NCI-H82 treated with DMSO at 0.1 percent for 48 hours (cell line): ENCODE data around the gene FXYD7.
"Not testable (repeated sequence)": the region's sequence is repeated elsewhere in the genome, so short reads cannot be mapped to it uniquely, and the experiment has no call there.

ENCODE experiments used
- DNase-seq: peaks from one replicate; lab custom pipeline; 2025; ENCODE audit not compliant: unreplicated experiment; lab: John Stamatoyannopoulos, UW

FXYD7 gene

DNA sequence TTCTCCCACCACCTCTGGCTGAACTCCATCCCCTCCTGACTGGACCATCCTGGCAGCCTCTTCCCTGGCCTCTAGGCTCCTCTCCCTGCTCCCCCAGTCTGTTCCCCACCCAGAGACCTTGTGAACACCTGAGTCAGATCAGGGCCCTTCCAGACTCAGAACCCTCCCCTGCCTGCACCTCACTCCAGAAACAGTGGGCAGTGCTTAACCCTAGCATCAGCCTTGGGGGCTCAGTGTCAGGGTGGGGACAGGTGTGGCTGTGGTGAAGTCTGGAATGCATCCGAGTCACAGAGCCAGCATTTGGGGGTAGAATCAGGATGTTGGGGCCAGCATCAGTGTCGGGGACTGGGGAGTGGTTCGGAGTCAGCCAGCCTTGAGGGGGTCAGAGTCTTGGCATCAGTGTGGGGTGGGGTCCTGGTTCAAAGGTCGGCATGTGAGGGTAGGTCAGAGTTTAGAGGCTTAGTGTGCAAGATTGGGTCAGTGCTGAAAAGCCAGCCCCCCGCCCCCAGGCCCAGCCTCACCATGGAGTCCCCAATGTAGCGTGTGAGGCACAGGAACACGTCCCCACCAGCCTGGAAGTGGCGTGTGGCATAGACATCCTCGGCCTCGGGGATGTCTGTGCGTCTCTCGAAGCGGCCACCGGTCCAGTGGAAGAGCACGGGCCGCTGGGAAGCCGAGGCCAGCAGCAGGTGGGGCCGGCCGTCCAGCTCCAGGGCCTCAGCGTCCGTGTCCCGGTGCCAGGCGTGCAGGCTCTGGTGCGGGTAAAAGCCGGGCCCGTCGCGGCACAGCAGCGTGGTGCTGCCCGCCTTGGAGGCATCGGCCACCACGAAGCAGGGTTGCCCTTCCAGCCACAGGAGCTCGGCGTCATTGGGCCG, 17.1 kb upstream of the FXYD7 start:
- no peak for DNase-seq

DNA sequence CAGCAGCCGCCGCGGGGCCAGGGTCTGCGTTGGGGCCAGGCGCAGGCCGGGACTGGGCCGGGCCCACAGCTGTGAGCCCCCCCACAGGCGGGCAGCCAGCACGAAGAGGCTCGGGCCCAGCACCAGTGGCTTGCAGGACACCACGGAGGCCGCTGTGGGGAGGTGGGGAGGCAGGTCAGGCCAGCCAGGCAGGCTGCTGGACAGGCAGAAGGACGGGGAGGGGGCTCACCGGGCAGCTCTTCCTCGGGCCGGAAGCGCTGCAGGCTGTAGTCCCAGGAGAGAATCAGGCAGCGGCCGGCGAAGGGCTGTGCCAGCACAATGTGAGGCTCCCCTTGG, 16.5 kb upstream of the FXYD7 start:
- DNase-seq: no peak

DNA sequence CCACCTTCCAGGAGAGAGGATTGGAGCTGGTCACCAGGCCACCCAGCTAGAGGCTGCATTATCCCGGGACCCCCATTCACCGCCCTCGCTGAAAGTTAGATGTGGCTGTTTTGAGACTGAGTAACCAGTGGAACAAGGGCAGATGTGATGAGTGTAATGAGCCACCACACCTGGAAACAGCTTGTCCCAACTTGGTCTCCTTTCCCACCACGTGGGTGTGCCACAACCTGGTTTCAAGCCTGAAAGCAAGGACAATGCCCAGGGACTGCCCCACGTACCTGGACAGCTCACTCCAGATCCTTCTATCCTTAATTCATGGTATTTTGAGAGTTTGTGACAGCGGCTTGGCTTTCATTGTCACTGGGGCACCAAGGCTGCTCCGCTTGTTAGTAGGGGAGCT, 15.2 kb upstream of the FXYD7 start:
- no peak for DNase-seq

DNA sequence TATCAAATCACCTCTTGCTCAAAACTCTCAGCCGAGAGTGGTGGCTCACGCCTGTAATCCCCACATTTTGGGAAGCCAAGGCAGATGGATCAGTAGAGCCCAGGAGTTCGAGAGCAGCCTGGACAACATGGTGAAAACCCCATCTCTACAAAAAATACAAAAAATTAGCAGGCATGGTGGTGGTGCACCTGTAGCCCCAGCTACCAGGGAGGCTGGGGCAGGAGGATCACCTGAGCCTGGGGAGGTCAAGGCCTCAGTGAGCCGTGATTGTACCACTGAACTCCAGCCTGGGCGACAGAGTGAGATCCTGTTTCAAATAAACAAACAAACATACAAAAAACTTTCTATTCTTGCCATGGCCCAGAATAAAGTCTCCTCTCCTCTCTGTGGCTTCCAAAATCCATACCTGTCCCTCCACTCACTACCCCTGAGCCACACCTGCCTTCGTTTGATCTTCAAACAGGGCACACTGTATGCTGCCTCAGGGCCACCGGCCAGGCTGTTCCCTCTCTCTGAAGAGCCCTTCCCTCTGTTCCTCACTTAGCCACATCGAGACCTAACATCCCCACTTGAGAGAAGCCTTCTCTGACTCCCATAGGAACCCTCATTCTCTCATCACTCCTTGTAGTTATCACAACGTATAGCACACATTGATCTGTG, 14.5 kb upstream of the FXYD7 start:
- no peak for DNase-seq

DNA sequence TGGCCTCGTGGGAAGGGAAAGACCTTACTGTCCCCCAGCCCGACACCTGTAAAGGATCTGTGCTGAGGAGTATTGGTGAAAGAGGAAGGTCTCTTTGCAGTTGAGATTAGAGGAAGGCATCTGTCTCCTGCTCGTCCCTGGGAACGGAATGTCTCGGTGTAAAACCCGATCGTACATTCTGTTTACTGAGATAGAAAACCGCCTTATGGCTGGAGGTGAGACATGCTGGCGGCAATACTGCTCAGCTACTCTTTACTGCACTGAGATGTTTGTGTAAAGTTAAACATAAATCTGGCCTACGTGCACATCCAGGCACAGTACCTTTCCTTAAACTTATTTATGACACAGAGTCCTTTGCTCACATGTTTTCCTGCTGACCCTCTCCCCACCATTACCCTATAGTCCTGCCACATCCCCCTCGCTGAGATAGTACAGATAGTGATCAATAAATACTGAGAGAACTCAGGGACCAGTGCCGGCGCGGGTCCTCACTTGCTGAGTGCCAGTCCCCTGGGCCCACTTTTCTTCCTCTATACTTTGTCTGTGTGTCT, 13.3 kb upstream of the FXYD7 start:
- DNase-seq: not testable (repeated sequence)

DNA sequence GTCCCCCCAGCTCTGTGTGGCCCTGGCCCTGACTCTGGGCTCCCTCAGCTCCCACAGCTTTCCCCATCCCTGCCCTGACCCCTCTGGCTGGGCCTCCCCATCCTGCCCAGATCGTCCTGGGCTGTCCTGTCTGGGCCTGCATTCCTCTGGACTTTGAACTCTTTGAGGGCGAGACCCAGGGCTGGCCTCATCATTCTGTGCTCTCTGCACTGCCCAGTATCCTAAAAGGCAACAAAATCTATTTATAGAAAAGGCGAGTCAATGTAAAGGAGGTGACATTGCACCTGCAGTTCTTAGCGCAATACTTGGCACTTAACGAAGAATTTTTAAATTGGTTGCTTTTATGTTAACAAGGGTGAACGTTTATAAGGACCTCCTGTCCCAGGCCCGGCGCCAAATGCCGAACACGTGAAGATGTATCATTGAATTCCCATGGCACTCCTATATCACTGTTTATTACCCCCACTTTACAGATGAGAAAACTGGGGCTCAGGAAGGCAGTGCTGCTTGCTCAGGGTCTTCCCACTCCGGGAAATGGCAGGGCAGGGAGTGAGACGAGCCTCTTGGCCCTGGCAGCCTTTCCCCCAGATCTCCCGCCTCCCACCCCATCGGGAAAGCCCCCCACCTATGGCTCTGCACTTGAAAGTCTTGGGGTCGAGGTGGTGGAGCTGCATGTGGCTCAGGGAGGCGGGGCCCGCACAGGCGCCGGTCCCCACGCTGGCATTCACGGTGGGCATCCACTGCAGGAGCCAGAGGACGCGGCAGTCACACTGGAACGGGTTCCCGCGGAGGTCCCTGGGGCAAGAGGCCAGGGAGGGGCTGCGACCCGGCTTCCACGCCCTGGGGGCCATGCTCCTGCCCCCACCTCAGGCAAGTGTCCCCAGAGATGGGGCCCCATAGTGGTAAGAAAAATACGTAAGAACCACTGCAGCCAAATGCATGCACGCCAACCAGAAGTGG, 12.0 kb upstream of the FXYD7 start:
- no peak for DNase-seq

DNA sequence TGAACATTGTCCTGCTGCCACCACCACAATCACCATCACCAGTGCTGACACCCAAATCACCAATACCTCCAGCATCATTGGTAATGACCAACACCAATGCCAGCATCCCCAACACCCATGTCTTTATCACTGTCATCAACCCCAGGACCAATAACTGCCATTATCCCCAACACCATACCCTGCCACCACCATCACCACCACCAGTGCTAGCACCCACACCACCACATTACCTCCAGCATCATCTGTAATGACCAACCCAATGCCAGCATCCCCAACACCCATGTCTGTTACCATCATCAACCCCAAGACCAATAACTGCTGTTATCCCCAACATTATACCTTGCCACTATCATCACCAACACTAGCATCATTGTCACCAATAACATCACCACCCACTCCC, 10.8 kb upstream of the FXYD7 start:
- no peak for DNase-seq

DNA sequence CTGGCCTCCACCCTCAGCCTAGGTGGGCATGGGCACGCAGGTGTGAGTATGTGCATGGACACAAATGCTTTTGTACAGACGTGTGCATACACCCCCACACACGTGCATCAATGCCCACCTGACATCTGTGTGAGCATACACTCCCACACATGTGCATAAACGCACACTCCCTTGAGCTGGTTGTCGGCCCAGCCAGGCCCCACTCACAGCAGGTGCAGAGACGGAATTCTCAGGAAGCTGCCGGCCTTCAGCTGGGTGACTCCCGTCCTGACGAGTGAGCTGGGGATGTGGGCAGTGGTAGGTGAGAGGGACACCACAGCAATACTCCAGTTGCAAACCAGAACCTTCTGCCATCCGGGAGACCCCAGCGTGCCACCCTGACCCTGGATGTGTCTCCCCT, 9.2 kb upstream of the FXYD7 start:
- DNase-seq: no peak

DNA sequence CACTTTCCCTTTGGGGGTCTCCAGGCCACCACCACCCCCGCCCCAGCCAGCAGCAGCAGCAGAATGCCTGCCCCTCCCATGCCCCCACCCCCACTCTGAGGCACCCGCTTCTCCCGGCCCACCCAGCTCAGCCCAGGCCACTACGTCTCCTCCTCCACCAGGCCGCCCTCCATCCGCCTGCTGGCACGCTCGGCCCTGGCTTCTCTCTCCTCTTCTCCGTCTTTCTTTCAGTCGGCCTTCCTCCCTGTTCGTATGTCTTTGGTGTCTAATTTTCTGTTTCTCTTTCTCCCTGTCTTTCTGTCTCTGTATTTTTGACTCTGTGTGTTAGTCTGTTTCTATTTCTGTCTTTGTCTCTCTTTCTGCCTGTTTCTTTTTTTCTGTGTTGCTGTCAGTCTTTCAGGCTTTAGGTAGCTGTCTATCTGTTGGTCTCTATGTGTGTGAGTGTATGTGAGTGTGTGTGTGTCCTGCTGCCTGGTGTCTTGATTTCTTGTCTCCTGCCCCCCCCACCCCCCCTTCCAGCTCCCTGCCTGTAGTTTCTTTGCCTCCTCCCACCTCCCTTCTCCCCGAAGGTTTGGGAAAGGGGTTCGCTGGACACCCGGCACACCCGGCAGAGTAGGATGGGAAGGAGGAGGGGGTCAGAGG, 8.3 kb upstream of the FXYD7 start, which contains the start of gene LGI4:
TSS of gene LGI4 (minus strand) at position 459 of the 642 bp plus-strand sequence. CDS start at position 80, 379 bp downstream.
- no peak for DNase-seq

DNA sequence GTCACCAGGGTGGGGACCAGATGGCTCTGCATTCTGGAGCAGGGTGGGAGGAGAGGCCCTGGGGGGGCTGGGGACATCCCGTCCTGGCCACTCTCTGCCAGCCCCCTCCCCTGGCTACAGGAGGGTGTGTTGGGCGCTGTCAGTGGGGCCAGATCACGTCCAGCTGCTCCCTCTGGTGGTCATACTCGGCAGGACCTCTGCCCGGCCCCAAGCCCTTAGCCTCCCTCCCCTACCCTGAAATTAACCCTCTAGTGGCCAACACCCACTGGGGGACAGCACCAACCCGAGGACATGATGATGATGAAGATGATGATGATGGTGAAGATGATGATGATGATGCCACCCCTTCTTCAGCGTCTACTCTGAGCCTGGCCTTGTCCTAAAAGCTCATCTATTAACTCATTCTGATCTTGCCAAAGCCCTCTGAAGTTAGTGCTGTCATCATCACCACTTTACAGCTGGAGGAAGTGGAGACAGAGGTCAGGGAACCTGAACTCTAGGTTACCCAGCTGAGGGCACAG, 7.6 kb upstream of the FXYD7 start:
- DNase-seq: peak; percentile 47

DNA sequence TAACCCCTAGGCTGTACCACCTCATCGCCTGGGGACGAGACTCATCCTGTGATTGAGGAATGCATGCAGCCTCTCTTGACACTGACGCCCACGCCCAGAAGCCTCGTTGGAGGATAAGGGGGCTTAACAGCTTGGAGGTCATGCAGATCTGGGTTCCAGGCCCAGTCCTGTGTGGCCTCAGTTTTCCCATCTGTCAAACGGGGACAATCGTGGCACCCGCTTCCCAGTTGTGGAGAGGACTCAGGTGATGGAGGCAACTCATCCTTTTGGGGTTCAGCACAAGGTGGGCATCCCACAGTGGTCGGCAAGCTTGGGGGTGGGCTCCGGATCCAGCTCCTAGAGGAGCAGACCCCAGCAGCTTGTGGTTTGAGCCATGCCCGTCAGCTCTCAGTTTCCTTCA, 6.8 kb upstream of the FXYD7 start:
- DNase-seq: no peak

DNA sequence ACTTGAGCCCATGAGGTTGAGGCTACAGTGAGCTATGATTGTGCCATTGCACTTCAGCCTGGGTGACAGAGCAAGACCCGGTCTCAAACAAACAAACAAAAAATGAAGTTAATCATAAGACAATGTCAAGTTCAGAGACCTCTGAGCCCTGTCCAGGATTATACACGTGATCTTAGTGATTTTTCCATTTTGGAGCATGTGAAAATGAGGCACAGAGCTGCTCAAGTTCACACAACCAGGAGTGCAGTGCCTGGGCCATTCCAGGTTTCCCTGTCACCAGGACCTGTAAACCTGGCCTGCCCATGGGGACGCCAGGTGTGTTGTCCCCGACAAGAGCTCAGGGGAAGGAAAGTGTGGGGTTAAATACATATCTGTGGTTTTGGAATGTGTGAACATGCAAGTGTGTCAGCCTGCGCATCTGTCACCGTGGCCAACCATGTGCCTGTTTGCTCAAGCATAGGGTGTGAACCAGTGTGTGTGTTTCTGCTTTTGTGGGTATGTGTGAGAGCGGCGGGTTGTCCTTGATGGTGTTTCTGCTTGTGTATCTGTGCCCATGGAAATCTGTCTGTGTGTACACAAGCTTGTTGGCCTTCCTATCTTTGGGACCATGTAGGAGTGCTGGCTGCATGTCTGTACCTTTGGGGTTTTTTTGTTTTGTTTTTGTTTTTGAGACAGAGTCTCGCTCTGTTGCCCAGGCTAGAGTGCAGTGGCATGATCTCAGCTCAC, 5.9 kb upstream of the FXYD7 start:
- no peak for DNase-seq

DNA sequence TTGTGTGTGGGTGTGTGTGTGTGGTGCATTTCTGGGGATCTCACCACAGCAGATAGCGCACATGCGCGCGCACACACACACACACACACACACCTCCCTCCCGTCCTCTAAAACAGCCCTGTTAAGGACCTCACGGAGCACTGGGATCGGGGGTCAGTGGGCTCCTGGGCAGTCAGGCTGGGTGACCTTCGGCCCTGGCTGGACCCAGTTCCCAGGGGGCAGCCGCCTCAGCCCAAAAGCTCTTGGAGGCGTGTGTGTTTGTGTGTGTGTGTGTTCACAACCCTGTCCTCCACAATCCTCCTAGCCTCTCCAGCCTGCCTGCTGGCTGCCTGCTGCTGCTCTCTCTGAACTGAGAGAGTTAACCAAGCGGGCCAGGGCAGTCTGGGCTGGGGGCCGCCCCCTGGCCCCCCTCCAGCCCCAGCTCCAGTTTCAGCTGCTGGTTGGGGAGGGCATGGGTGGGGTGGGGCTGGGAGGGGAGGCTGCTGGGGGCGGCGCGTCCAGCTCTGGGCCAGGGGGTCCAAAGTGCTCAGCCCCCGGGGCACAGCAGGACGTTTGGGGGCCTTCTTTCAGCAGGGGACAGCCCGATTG, 4.7 kb upstream of the FXYD7 start, which contains the start of gene FXYD1:
TSS of gene FXYD1 (plus strand) at position 520 of the 588 bp plus-strand sequence. CDS start 1,256 bp downstream, outside the sequence.
- no peak for DNase-seq

DNA sequence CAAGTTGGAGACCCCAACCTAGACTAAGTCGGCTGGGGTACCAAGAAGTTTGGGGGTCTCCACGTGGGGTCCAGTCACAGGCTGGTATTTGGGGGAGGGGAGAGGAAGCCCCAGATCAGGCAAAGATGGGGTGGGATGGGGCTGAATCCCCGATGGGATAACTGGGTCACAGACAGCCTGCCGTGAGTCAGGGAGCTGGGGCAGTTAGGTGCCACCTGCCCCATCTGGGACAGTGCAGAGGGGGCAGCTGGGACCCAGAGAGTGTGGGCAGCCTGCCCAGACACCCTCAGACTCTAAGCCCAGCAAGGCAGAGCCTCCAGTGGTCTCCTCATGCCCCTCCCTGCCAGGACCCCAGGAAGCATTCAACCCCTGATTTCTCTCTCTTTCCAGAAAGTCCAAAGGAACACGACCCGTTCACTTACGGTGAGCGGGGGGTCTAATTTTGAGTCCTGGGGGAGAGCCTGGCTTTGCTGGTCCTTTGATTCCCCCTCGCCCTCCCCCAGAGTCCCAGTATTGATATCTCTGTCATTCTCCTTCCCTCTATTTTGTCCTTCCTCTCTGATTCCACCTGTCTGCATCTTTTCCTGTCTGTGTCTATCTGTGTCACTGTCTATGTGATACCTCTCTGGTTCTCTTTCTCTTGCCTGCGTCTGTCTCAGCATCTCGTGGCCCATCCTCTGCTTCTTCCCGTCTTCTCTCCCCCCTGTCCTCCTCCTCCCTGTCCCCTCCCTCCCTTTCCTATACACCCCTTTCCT, 2.7 kb upstream of the FXYD7 start:
- DNase-seq: no peak

DNA sequence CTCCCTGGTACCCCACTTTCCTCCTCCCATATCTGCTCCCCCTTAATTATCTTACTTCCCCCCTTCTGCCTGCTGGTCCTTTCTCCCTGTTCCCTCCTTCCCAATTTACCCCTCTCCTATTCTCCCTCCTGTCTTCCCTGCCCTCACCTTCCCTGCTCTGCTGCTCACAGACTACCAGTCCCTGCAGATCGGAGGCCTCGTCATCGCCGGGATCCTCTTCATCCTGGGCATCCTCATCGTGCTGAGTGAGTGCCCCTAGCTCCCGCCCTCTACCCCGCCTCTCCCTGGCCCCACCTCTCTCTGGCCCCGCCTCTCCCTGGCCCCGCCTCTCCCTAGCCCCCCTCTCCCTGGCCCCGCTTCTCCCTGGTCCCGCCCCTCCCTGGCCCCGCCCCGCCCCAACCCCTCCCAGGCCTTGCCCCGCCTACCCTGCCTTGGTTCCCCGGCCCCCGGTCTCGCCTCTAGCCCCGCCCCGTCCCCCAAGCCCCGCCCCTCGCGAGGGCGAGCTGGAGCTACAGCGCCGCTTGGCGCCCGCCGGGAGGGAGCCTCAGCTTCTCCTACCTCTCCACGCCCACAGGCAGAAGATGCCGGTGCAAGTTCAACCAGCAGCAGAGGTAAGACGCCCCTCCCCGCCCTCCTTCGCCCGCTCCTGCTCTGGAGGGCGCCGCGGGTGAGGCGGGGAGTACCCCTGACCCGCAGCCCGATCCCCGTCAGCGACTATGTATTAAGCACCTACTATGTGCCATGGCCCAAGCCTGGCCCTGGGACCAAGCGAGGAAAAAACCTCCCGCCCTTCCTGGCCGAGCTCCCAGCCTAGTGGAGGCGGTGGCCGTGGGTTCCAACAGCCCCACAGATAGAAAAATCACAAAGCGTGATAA, 1.9 kb upstream of the FXYD7 start:
- peak; percentile 72 for DNase-seq

DNA sequence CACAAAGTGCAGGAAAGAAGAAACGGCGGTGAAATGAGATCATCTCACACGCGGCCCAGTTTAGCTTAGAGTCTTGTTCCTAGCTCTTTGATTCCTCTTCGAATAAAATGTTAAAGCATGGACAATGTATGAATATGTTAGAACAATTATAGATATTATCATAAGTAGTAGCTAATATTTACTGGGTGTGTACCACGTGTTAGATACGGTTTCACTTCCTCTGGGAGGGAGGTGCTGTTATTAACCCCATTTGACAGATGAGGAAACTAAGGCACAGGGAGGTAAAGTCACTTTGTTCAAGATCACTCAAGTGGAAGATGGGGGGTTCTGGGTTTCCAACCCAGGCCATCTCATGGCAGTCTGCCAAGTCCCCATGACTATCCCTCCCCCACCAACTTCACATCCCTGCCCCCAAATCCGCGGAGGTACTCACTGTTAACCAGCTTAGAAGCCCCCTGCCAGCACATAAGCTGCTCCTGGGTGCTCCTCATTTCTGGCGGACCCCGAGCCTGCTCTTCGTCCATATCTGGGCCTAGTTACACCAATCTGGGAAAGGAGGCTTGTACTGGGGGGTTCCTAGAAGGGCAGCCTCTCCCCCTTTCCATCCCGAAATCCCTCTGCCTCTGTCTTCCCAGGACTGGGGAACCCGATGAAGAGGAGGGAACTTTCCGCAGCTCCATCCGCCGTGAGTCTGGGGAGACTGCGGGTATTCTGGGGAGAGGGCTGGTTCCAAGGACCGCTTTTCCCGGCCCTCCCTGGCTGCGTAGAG, 1.0 kb upstream of the FXYD7 start:
- peak; percentile 33 for DNase-seq
